GM11168 (cell line): ENCODE results near the gene DFFA.
"Not testable (repeated sequence)": the region's sequence is repeated elsewhere in the genome, so short reads cannot be mapped to it uniquely, and the experiment has no call there.

Experiments used
- in situ Hi-C: fragments of 300-500 bp; cut with MboI; formaldehyde crosslinking; loops from one replicate; pipeline ENCODE4 v1.12.0; 2022; ENCODE audit warnings: low sequenced_read_pairs; ENCODE audit not compliant: unreplicated experiment

DFFA gene

GRCh38 chr1:10471411-10472219, 714 bp downstream of the DFFA start:
- in situ Hi-C loops: no loop called here

- in situ Hi-C loops: no loop called here
Measured at GRCh38 chr1:10470043-10470442, 2.3 kb downstream of the DFFA start.

- in situ Hi-C loops: no loop called here
Measured at GRCh38 chr1:10467078-10467477, 5.3 kb downstream of the DFFA start.

- in situ Hi-C loops: no loop called here
Measured at GRCh38 chr1:10459184-10459583, 13.1 kb downstream of the DFFA start.

GRCh38 chr1:10457875-10458274, 14.5 kb downstream of the DFFA start:
- in situ Hi-C loops: no loop called here

- in situ Hi-C loops: not testable (repeated sequence)
Measured at GRCh38 chr1:10457462-10457861, 14.9 kb downstream of the DFFA start.

GRCh38 chr1:10456661-10457060, 15.7 kb downstream of the DFFA start:
- in situ Hi-C loops: no loop called here

GRCh38 chr1:10456048-10456447, 16.3 kb downstream of the DFFA start:
- in situ Hi-C loops: no loop called here

GRCh38 chr1:10451287-10451686, 21.0 kb downstream of the DFFA start:
- in situ Hi-C loops: no loop called here

- in situ Hi-C loops: no loop called here
Measured at GRCh38 chr1:10450836-10451235, 21.5 kb downstream of the DFFA start.

- in situ Hi-C loops: no loop called here
Measured at GRCh38 chr1:10450156-10450814, 22.0 kb downstream of the DFFA start.

- in situ Hi-C loops: no loop called here
Measured at GRCh38 chr1:10449751-10450150, 22.6 kb downstream of the DFFA start, which contains the start of gene CORT. CORT (plus strand) TSS chr1:10450031; CDS start chr1:10450224, 193 bp downstream.

- in situ Hi-C loops: no loop called here
Measured at GRCh38 chr1:10446790-10447422, 25.4 kb downstream of the DFFA start.

- in situ Hi-C loops: no loop called here
Measured at GRCh38 chr1:10444795-10445397, 27.4 kb downstream of the DFFA start.

- in situ Hi-C loops: no loop called here
Measured at GRCh38 chr1:10444248-10444647, 28.1 kb downstream of the DFFA start.

GRCh38 chr1:10440794-10441193, 31.5 kb downstream of the DFFA start:
- in situ Hi-C loops: no loop called here

GRCh38 chr1:10440305-10440704, 32.0 kb downstream of the DFFA start:
- in situ Hi-C loops: no loop called here

- in situ Hi-C loops: no loop called here
Measured at GRCh38 chr1:10438677-10439163, 33.6 kb downstream of the DFFA start.

- in situ Hi-C loops: no loop called here
Measured at GRCh38 chr1:10437052-10437451, 35.3 kb downstream of the DFFA start.

GRCh38 chr1:10434590-10434989, 37.7 kb downstream of the DFFA start:
- in situ Hi-C loops: loop anchor here (5.0 kb wide), 1 partner anchor 58 kb away; no protein-coding TSS in a partner anchor
